Renal cortex interstitium (tissue), 11 donors: ENCODE data around the gene COMMD8. TPM values are rescaled to one million over a fixed set of nuclear protein-coding genes. Genes with fewer than 3 reads are reported as not detected.

Source experiments
- DNase-seq, 11 donors: peaks; one replicate each; pipeline ENCODE4 v3.0.0-alpha.2; 2013; ENCODE audit warnings: low read depth in 9 of 11, low spot score in 4 of 11; ENCODE audit errors: extremely low read depth in 1 of 11
- polyA plus RNA-seq, 3 donors: library from polyadenylated mRNA; unstranded; fragments of 120-200 nt; gene quantifications; one replicate each; pipeline ENCODE4 v1.2.1, GENCODE V29; 2013; ENCODE audit not compliant: insufficient read length in 3 of 3

Gene COMMD8
- polyA plus RNA-seq, 3 donors, result 35.8 to 45.0 (median 40.1) TPM

- DNase-seq, result no peak
Measured at GRCh38 chr4:47418147-47418546, 45.4 kb downstream of the COMMD8 start.

GRCh38 chr4:47415719-47416118, 47.8 kb downstream of the COMMD8 start:
- DNase-seq, result no peak

GRCh38 chr4:47413521-47413920, 50.0 kb downstream of the COMMD8 start:
- peak; percentile 9 to 73 (median 28) for DNase-seq

- no peak for DNase-seq
Measured at GRCh38 chr4:47410271-47410670, 53.2 kb downstream of the COMMD8 start.

GRCh38 chr4:47406408-47406807, 57.1 kb downstream of the COMMD8 start:
- DNase-seq, result no peak

Other genes starting within 250 kb of the COMMD8 start
- gene ATP10D, start 21.6 kb upstream of the COMMD8 start, polyA plus RNA-seq, result 10 to 100 TPM; 40.0 to 61.8 (median 48.7) TPM